SW 1271 (cell line): ENCODE measurements around the gene CRP.
"Not testable (repeated sequence)": the region's sequence is repeated elsewhere in the genome, so short reads cannot be mapped to it uniquely, and the experiment has no call there.

ENCODE experiments used
- DNase-seq, 2 experiments: peaks; one replicate each; lab custom pipeline; 2025; lab: John Stamatoyannopoulos, UW

The CRP gene

GRCh38 chr1:159714529-159714928 lies at the start of gene CRP:
TSS of gene CRP (minus strand) at chr1:159714589. CDS start at chr1:159714485, 104 bp downstream.
- no peak for DNase-seq

- no peak for DNase-seq
These were observed 49.3 kb upstream of the CRP start for GRCh38 chr1:159763686-159764085.

- DNase-seq, result no peak
These were observed 42.0 kb upstream of the CRP start for GRCh38 chr1:159756397-159756796.

GRCh38 chr1:159755451-159756007 lies 41.1 kb upstream of the CRP start:
- DNase-seq, result no peak

- no peak for DNase-seq
These were observed 39.0 kb upstream of the CRP start for GRCh38 chr1:159753386-159753785.

GRCh38 chr1:159752135-159752580 lies 37.8 kb upstream of the CRP start:
- DNase-seq, result no peak

- no peak for DNase-seq
These were observed 36.6 kb upstream of the CRP start for GRCh38 chr1:159751031-159751430.

- DNase-seq, result no peak
These were observed 36.2 kb upstream of the CRP start for GRCh38 chr1:159750621-159751020.

GRCh38 chr1:159749630-159750029 lies 35.2 kb upstream of the CRP start:
- DNase-seq, result no peak

- no peak for DNase-seq
These were observed 34.0 kb upstream of the CRP start for GRCh38 chr1:159748370-159748769.

GRCh38 chr1:159746666-159747065 lies 32.3 kb upstream of the CRP start:
- DNase-seq, result no peak

GRCh38 chr1:159743651-159744410 lies 29.4 kb upstream of the CRP start:
- no peak for DNase-seq

GRCh38 chr1:159737238-159737916 lies 23.0 kb upstream of the CRP start:
- DNase-seq, result no peak

GRCh38 chr1:159723188-159723587 lies 8.8 kb upstream of the CRP start:
- not testable (repeated sequence) for DNase-seq

GRCh38 chr1:159719990-159720389 lies 5.6 kb upstream of the CRP start:
- DNase-seq, result no peak

- DNase-seq, result no peak
These were observed 1.5 kb upstream of the CRP start for GRCh38 chr1:159715855-159716254.

- no peak for DNase-seq
These were observed 2.3 kb downstream of the CRP start for GRCh38 chr1:159712080-159712479.

GRCh38 chr1:159707472-159708260 lies 6.7 kb downstream of the CRP start:
- no peak for DNase-seq

- no peak for DNase-seq
These were observed 8.5 kb downstream of the CRP start for GRCh38 chr1:159705904-159706256.

- DNase-seq, result no peak
These were observed 9.0 kb downstream of the CRP start for GRCh38 chr1:159705251-159705903.

- no peak for DNase-seq
These were observed 9.9 kb downstream of the CRP start for GRCh38 chr1:159704481-159704880.

GRCh38 chr1:159700312-159700711 lies 14.1 kb downstream of the CRP start:
- DNase-seq, result no peak
